ENCODE measurements around the gene INPP5E. TPM values are rescaled to one million over a fixed set of nuclear protein-coding genes. Genes with fewer than 3 reads are reported as not detected.

INPP5E gene
- 10.9 and 11.3 TPM in 2 replicates for total RNA-seq (2022)
- Bru-seq, nascent RNA = percentile 46 among the genes with signal in this experiment
- percentile 49 among the genes with signal in this experiment for BruChase-seq, experiment 1, labeled RNA remaining after a 6-hour chase
- percentile 65 among the genes with signal in this experiment for BruChase-seq, experiment 2, labeled RNA remaining after a 2-hour chase
- long read RNA-seq, full-length matches to known transcripts = 2 of 14 reads
- long read RNA-seq, partial matches to known transcripts = 4 of 14 reads
- long read RNA-seq, other reads (novel, unspliced or antisense) = 8 of 14 reads

DNA sequence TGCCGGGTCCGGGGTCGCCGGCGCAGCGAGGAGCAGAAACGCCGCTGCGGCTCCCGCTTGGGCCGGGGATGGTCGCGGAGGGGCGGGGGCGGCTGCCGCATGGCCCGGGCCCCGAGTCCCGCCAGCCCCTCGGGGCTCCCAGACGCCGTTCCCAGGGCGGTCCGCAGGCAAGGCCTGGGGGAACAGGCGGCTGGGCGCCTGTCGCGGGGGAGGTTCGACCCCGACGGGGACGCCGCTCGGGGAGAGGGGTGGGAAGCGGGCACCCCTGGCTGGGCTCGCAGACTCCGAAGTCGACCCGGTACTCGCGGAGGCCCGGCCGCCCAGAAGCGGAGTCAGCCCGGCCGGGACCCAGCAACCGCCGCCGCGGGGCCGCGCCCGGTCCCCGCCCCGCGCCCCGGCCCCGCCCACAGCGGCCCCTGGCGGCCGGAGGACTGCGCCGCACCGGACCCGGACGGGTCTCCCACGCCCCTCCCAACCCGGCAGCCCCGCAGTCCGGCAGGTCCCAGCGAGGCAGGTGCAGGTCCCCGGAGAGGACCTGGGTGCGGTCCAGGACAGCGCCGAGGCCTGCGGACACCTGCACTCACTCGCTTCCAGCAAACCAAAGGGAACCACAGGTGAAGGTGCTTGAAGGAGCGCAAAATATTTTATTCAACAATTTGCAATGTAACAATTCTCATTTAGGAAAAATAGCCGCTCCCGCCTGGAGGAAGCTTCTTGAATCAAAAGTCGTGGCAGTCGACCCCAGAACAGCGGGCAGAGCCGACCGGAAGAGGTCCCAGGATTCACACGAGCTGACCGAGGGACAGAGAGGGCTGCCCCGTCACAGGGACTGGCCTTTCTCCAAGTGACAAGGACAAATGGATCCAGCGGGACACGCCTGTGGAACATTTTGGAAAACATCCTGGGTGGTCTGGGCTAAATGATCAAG lies at the start of gene INPP5E:
Gene INPP5E (minus strand): TSS at position 365 of the 928 bp plus-strand sequence. CDS start 426 bp downstream, outside the sequence.
- CTCF ChIA-PET = interaction anchor here (0.6 kb wide), 1 partner anchor 12 kb away, joined by 4 read pairs; no protein-coding TSS in a partner anchor
- H3K27me3 Mint-ChIP-seq (ENCODE audit: unreplicated experiment) = no peaks in the 10 kb centered on the region

GRCh38 chr9:136488247-136489214 lies 48.9 kb upstream of the INPP5E start:
- TF ChIP-seq, protein P1, sequence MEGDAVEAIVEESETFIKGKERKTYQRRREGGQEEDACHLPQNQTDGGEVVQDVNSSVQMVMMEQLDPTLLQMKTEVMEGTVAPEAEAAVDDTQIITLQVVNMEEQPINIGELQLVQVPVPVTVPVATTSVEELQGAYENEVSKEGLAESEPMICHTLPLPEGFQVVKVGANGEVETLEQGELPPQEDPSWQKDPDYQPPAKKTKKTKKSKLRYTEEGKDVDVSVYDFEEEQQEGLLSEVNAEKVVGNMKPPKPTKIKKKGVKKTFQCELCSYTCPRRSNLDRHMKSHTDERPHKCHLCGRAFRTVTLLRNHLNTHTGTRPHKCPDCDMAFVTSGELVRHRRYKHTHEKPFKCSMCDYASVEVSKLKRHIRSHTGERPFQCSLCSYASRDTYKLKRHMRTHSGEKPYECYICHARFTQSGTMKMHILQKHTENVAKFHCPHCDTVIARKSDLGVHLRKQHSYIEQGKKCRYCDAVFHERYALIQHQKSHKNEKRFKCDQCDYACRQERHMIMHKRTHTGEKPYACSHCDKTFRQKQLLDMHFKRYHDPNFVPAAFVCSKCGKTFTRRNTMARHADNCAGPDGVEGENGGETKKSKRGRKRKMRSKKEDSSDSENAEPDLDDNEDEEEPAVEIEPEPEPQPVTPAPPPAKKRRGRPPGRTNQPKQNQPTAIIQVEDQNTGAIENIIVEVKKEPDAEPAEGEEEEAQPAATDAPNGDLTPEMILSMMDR (IDR thresholded peaks at IDR 0.05; ENCODE audit: unreplicated experiment) = peak; percentile 89
- H3K4me3 Mint-ChIP-seq (ENCODE audit: low read depth, unreplicated experiment) = no peak overlapping the region
- H3K4me1 Mint-ChIP-seq (ENCODE audit: low read depth, unreplicated experiment) = no peaks in the 10 kb centered on the region
- peaks cover 11% of the 10 kb centered on the region for H3K36me3 Mint-ChIP-seq (ENCODE audit: insufficient read depth, unreplicated experiment)
- no peaks in the 10 kb centered on the region for H3K9me3 Mint-ChIP-seq (ENCODE audit: low read depth, unreplicated experiment)
- CTCF ChIA-PET = interaction anchor here (1.2 to 2.7 kb wide), 3 partner anchors 137 to 143 kb away, joined by 3 to 11 read pairs (median 5); no protein-coding TSS in a partner anchor
- peaks cover 9% of the 10 kb centered on the region for H3K27me3 Mint-ChIP-seq (ENCODE audit: unreplicated experiment)
- peak; percentile 83 for DNase-seq
- no TSS peak for BruUV-seq (replicated peaks)
- intact Hi-C loops (cut with micrococcal nuclease; ENCODE audit: unreplicated experiment) = no loop called here
- H3K27ac Mint-ChIP-seq (ENCODE audit: unreplicated experiment) = no peak overlapping the region

More for the DNA sequence above, at the start of gene INPP5E:
- H3K4me1 Mint-ChIP-seq (ENCODE audit: low read depth, unreplicated experiment) = peaks cover 8% of the 10 kb centered on the region
- no peaks in the 10 kb centered on the region for H3K9me3 Mint-ChIP-seq (ENCODE audit: low read depth, unreplicated experiment)
- intact Hi-C loops (cut with micrococcal nuclease; ENCODE audit: unreplicated experiment) = no loop called here
- TF ChIP-seq, protein P1 (IDR thresholded peaks at IDR 0.05; ENCODE audit: unreplicated experiment) = no peak
- H3K4me3 Mint-ChIP-seq (ENCODE audit: low read depth, unreplicated experiment) = peak within 1 kb of the TSS; percentile 72
- no TSS peak for BruUV-seq (replicated peaks)
- H3K36me3 Mint-ChIP-seq (ENCODE audit: insufficient read depth, unreplicated experiment) = peaks cover 55% of the 10 kb centered on the region
- DNase-seq = peak; percentile 88
- no peak within 1 kb of the TSS for H3K27ac Mint-ChIP-seq (ENCODE audit: unreplicated experiment)

DNA sequence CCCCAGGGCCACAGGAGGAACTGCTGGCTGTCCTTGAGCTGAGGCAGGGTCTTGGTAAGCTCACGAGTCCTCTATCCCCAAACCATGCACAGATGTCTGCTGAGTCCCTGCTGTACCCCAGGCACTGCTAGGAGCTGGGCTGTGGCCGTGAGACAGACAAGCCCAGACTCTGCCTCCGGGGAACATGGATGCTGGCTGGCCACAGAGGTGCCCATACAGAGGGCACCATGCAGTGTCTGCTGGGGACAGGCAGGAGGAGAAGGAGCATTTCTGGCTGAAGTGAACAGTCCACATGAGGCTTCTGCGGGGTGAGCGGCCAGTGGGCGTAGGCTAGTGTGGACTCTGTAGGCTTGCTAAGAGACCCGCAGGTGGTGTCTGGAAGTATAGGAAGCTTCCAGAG lies 48.0 kb upstream of the INPP5E start:
- no peak for DNase-seq
- no peak overlapping the region for H3K4me3 Mint-ChIP-seq (ENCODE audit: low read depth, unreplicated experiment)
- no TSS peak for BruUV-seq (replicated peaks)
- CTCF ChIA-PET = interaction anchor here (1.2 to 2.7 kb wide), 3 partner anchors 138 to 144 kb away, joined by 3 to 11 read pairs (median 5); no protein-coding TSS in a partner anchor
- intact Hi-C loops (cut with micrococcal nuclease; ENCODE audit: unreplicated experiment) = no loop called here
- TF ChIP-seq, protein P1 (IDR thresholded peaks at IDR 0.05; ENCODE audit: unreplicated experiment) = no peak
- H3K4me1 Mint-ChIP-seq (ENCODE audit: low read depth, unreplicated experiment) = no peaks in the 10 kb centered on the region
- no peaks in the 10 kb centered on the region for H3K9me3 Mint-ChIP-seq (ENCODE audit: low read depth, unreplicated experiment)
- H3K27me3 Mint-ChIP-seq (ENCODE audit: unreplicated experiment) = peaks cover 9% of the 10 kb centered on the region
- H3K27ac Mint-ChIP-seq (ENCODE audit: unreplicated experiment) = no peak overlapping the region
- peaks cover 19% of the 10 kb centered on the region for H3K36me3 Mint-ChIP-seq (ENCODE audit: insufficient read depth, unreplicated experiment)
